GM23338 (cell line): Measurements from ENCODE around the gene FAM200C. TPM values are rescaled to one million over a fixed set of nuclear protein-coding genes. Genes with fewer than 3 reads are reported as not detected.

Experiments used
- ATAC-seq: fragments of 200-7000 bp; cut with Tn5 transposase; 3 replicates; pipeline ENCODE4 v1.9.1; 2020
- DNase-seq: peaks from one replicate; pipeline ENCODE4 v3.0.0-alpha.2; 2015; ENCODE audit warnings: low spot score
- H2AFZ ChIP-seq: fragments of 200-600 bp; sonication (generic); 2 replicates; pipeline ENCODE4 v1.8.0; 2016; ENCODE audit warnings: antibody characterized with exemption, mild to moderate bottlenecking, moderate library complexity
- H3F3A ChIP-seq: fragments of 200-600 bp; sonication (generic); replicated peaks from 2 replicates; pipeline ENCODE4 v1.8.0; 2017; ENCODE audit warnings: antibody characterized with exemption, mixed run types, low read depth
- H3K27ac ChIP-seq: fragments of 200-600 bp; sonication (generic); 2 replicates; pipeline ENCODE4 v1.6.1; 2016; ENCODE audit warnings: low read depth
- H3K27me3 ChIP-seq: fragments of 200-600 bp; sonication (generic); 2 replicates; pipeline ENCODE4 v1.8.0; 2016; ENCODE audit warnings: mild to moderate bottlenecking, mixed run types, moderate library complexity; ENCODE audit not compliant: insufficient read depth
- H3K36me3 ChIP-seq: fragments of 200-600 bp; sonication (generic); 2 replicates; pipeline ENCODE4 v1.8.0; 2016; ENCODE audit warnings: mild to moderate bottlenecking; ENCODE audit not compliant: insufficient read depth
- H3K4me1 ChIP-seq: fragments of 200-600 bp; sonication (generic); 2 replicates; pipeline ENCODE4 v1.8.0; 2016; ENCODE audit warnings: mild to moderate bottlenecking, moderate library complexity; ENCODE audit not compliant: insufficient read depth
- H3K4me2 ChIP-seq: fragments of 200-600 bp; sonication (generic); 2 replicates; pipeline ENCODE4 v1.7.1; 2017; ENCODE audit warnings: mixed run types
- H3K4me3 ChIP-seq: fragments of 200-600 bp; sonication (generic); 2 replicates; pipeline ENCODE4 v1.6.1; 2016; ENCODE audit warnings: mixed run types
- H3K79me2 ChIP-seq: fragments of 200-600 bp; sonication (generic); replicated peaks from 2 replicates; pipeline ENCODE4 v1.8.0; 2017; ENCODE audit warnings: mild to moderate bottlenecking; ENCODE audit not compliant: insufficient read depth
- H3K9me2 ChIP-seq: fragments of 200-600 bp; sonication (generic); 2 replicates; pipeline ENCODE4 v1.8.0; 2017; ENCODE audit not compliant: insufficient read depth
- H4K20me1 ChIP-seq: fragments of 200-600 bp; sonication (generic); replicated peaks from 2 replicates; pipeline ENCODE4 v1.8.0; 2017; ENCODE audit warnings: mild to moderate bottlenecking; ENCODE audit not compliant: insufficient read depth
- H3K27ac Mint-ChIP-seq: 2 replicates; pipeline ENCODE4 v1.8.0; 2020; ENCODE audit warnings: inconsistent platforms, mild to moderate bottlenecking, moderate library complexity, mixed read lengths
- H3K27me3 Mint-ChIP-seq: 3 replicates; pipeline ENCODE4 v1.8.0; 2022; ENCODE audit warnings: low read depth, mild to moderate bottlenecking, moderate library complexity, mixed read lengths, inconsistent platforms; ENCODE audit not compliant: insufficient read depth, poor library complexity
- H3K36me3 Mint-ChIP-seq: 3 replicates; pipeline ENCODE4 v1.8.0; 2021; ENCODE audit warnings: low read depth, mild to moderate bottlenecking, inconsistent platforms, moderate library complexity, mixed read lengths
- H3K4me1 Mint-ChIP-seq: 3 replicates; pipeline ENCODE4 v1.8.0; 2020; ENCODE audit warnings: mild to moderate bottlenecking, inconsistent platforms, mixed read lengths
- H3K4me3 Mint-ChIP-seq: 3 replicates; pipeline ENCODE4 v1.8.0; 2021; ENCODE audit warnings: moderate library complexity, mild to moderate bottlenecking, inconsistent platforms, mixed read lengths
- H3K9me3 Mint-ChIP-seq: 3 replicates; pipeline ENCODE4 v1.8.0; 2020; ENCODE audit warnings: moderate library complexity, mild to moderate bottlenecking, inconsistent platforms, mixed read lengths
- CREB1 ChIP-seq: fragments of 250-450 bp; sonication (Bioruptor Pico); IDR thresholded peaks from 2 replicates; pipeline ENCODE4 v1.5.0; 2020; ENCODE audit warnings: low read depth, mild to moderate bottlenecking, moderate library complexity
- EZH2 ChIP-seq: fragments of 200-600 bp; sonication (generic); IDR thresholded peaks from one replicate; pipeline ENCODE4 v1.8.0; 2017; ENCODE audit warnings: antibody characterized with exemption, mild to moderate bottlenecking, low read depth; ENCODE audit not compliant: unreplicated experiment
- EZH2phosphoT487 ChIP-seq: fragments of 200-600 bp; sonication (generic); IDR thresholded peaks from one replicate; pipeline ENCODE4 v1.8.1; 2018; ENCODE audit warnings: antibody characterized with exemption; ENCODE audit not compliant: unreplicated experiment
- JUNB ChIP-seq: IDR thresholded peaks from one replicate; pipeline ENCODE4 v1.6.1; 2016; ENCODE audit warnings: antibody characterized with exemption; ENCODE audit not compliant: unreplicated experiment
- NANOG ChIP-seq: IDR thresholded peaks from 2 replicates; pipeline ENCODE4 v1.6.1; 2016; ENCODE audit warnings: antibody characterized with exemption, borderline replicate concordance
- POLR2AphosphoS5 ChIP-seq: IDR thresholded peaks from 2 replicates; pipeline ENCODE4 v1.6.1; 2016; ENCODE audit warnings: antibody characterized with exemption, low read depth
- STAT1 ChIP-seq: IDR thresholded peaks from one replicate; pipeline ENCODE4 v1.6.1; 2016; ENCODE audit warnings: antibody characterized with exemption; ENCODE audit not compliant: unreplicated experiment
- ZNF114 ChIP-seq: fragments of 250-450 bp; sonication (Bioruptor Pico); IDR thresholded peaks from 2 replicates; pipeline ENCODE4 v1.5.0; 2020; ENCODE audit warnings: mild to moderate bottlenecking, moderate library complexity
- ZNF331 ChIP-seq: fragments of 250-450 bp; sonication (Bioruptor Pico); IDR thresholded peaks from 2 replicates; pipeline ENCODE4 v1.5.0; 2020; ENCODE audit warnings: low read depth, mild to moderate bottlenecking, moderate library complexity
- polyA plus RNA-seq: library from polyadenylated mRNA; unstranded; fragments of >200 nt; fragmentation: Nextera tagmentation; extraction: Ambion mirVana; gene quantifications from 2 replicates; pipeline ENCODE4 v1.2.1, GENCODE V29; 2016
- total RNA-seq: library from RNA; depleted of rRNA; stranded (reverse); fragments of >200 nt; shearing (Covaris generic); gene quantifications from 2 replicates; pipeline ENCODE4 v1.2.3, GENCODE V29; 2014
- TF ChIP-seq, protein P1 (sequence below): IDR thresholded peaks from 2 replicates; pipeline ENCODE4 v1.6.1; 2016; ENCODE audit warnings: antibody characterized with exemption
- TF ChIP-seq, protein P2 (sequence below): fragments of 250-450 bp; sonication (Bioruptor Pico); IDR thresholded peaks from 2 replicates; pipeline ENCODE4 v1.5.0; 2020; ENCODE audit warnings: mild to moderate bottlenecking, moderate library complexity
- TF ChIP-seq, protein P3 (sequence below): IDR thresholded peaks from one replicate; pipeline ENCODE4 v1.6.1; 2018; ENCODE audit warnings: antibody characterized with exemption; ENCODE audit not compliant: unreplicated experiment
- TF ChIP-seq, protein P4 (sequence below), 2 experiments: fragments of 200-600 bp in 1 of 2; sonication (generic) in 1 of 2; conservative IDR thresholded peaks; 2 replicates each; pipeline versions ENCODE4 v1.5.1 to v1.6.1; 2016 to 2017; ENCODE audit warnings: antibody characterized with exemption in 2 of 2, low read depth in 2 of 2, mild to moderate bottlenecking in 2 of 2, moderate library complexity in 1 of 2

FAM200C gene
- total and polyA plus RNA-seq, 2 experiments from 2014 or later, result 4.6 to 6.9 TPM

DNA sequence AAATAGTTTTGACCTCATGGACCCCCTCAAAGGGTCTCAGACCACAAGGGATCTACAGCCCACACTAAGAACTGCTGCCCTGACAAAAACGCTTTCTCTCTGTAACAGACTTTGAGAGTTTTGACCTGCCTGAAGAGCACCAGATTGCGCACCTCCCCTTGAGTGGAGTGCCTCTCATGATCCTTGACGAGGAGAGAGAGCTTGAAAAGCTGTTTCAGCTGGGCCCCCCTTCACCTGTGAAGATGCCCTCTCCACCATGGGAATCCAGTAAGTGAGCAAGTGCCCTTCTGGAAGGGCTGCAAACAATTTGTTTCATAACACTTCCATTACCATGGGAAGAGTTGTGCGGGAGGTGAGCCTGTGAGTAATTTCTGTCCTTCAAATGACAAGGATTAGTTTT, 27.8 kb upstream of the FAM200C start:
- H3K27ac ChIP-seq, result no peak overlapping the region
- H2AFZ ChIP-seq, result no peak overlapping the region
- Mint-ChIP-seq H3K4me3 (no peak overlapping the region), H3K4me1 (peaks cover 15% of the 10 kb centered on the region), H3K9me3 (no peaks in the 10 kb centered on the region), H3K27me3 (no peaks in the 10 kb centered on the region), H3K36me3 (peaks cover 59% of the 10 kb centered on the region), H3K27ac (no peak overlapping the region)
- H3F3A ChIP-seq, result no peaks in the 10 kb centered on the region
- H3K79me2 ChIP-seq, result peaks cover 22% of the 10 kb centered on the region
- no peak overlapping the region for H3K4me3 ChIP-seq
- no peaks in the 10 kb centered on the region for H3K9me2 ChIP-seq
- no peak overlapping the region for H3K4me2 ChIP-seq
- TF ChIP-seq JUNB (no peak), CREB1 (CRISPR knock-in tag) (no peak), EZH2 (no peak), POLR2AphosphoS5 (no peak), ZNF331 (CRISPR knock-in tag) (no peak), NANOG (no peak), ZNF114 (CRISPR knock-in tag) (no peak), STAT1 (no peak), EZH2phosphoT487 (no peak)
- TF ChIP-seq, protein P1, sequence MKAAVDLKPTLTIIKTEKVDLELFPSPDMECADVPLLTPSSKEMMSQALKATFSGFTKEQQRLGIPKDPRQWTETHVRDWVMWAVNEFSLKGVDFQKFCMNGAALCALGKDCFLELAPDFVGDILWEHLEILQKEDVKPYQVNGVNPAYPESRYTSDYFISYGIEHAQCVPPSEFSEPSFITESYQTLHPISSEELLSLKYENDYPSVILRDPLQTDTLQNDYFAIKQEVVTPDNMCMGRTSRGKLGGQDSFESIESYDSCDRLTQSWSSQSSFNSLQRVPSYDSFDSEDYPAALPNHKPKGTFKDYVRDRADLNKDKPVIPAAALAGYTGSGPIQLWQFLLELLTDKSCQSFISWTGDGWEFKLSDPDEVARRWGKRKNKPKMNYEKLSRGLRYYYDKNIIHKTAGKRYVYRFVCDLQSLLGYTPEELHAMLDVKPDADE, result no peak
- TF ChIP-seq, protein P2, sequence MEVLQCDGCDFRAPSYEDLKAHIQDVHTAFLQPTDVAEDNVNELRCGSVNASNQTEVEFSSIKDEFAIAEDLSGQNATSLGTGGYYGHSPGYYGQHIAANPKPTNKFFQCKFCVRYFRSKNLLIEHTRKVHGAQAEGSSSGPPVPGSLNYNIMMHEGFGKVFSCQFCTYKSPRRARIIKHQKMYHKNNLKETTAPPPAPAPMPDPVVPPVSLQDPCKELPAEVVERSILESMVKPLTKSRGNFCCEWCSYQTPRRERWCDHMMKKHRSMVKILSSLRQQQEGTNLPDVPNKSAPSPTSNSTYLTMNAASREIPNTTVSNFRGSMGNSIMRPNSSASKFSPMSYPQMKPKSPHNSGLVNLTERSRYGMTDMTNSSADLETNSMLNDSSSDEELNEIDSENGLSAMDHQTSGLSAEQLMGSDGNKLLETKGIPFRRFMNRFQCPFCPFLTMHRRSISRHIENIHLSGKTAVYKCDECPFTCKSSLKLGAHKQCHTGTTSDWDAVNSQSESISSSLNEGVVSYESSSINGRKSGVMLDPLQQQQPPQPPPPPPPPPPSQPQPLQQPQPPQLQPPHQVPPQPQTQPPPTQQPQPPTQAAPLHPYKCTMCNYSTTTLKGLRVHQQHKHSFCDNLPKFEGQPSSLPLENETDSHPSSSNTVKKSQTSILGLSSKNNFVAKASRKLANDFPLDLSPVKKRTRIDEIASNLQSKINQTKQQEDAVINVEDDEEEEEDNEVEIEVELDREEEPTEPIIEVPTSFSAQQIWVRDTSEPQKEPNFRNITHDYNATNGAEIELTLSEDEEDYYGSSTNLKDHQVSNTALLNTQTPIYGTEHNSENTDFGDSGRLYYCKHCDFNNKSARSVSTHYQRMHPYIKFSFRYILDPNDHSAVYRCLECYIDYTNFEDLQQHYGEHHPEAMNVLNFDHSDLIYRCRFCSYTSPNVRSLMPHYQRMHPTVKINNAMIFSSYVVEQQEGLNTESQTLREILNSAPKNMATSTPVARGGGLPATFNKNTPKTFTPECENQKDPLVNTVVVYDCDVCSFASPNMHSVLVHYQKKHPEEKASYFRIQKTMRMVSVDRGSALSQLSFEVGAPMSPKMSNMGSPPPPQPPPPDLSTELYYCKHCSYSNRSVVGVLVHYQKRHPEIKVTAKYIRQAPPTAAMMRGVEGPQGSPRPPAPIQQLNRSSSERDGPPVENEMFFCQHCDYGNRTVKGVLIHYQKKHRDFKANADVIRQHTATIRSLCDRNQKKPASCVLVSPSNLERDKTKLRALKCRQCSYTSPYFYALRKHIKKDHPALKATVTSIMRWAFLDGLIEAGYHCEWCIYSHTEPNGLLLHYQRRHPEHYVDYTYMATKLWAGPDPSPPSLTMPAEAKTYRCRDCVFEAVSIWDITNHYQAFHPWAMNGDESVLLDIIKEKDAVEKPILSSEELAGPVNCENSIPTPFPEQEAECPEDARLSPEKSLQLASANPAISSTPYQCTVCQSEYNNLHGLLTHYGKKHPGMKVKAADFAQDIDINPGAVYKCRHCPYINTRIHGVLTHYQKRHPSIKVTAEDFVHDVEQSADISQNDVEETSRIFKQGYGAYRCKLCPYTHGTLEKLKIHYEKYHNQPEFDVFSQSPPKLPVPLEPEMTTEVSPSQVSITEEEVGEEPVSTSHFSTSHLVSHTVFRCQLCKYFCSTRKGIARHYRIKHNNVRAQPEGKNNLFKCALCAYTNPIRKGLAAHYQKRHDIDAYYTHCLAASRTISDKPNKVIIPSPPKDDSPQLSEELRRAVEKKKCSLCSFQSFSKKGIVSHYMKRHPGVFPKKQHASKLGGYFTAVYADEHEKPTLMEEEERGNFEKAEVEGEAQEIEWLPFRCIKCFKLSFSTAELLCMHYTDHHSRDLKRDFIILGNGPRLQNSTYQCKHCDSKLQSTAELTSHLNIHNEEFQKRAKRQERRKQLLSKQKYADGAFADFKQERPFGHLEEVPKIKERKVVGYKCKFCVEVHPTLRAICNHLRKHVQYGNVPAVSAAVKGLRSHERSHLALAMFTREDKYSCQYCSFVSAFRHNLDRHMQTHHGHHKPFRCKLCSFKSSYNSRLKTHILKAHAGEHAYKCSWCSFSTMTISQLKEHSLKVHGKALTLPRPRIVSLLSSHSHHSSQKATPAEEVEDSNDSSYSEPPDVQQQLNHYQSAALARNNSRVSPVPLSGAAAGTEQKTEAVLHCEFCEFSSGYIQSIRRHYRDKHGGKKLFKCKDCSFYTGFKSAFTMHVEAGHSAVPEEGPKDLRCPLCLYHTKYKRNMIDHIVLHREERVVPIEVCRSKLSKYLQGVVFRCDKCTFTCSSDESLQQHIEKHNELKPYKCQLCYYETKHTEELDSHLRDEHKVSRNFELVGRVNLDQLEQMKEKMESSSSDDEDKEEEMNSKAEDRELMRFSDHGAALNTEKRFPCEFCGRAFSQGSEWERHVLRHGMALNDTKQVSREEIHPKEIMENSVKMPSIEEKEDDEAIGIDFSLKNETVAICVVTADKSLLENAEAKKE (CRISPR knock-in tag), result no peak
- TF ChIP-seq, protein P3, sequence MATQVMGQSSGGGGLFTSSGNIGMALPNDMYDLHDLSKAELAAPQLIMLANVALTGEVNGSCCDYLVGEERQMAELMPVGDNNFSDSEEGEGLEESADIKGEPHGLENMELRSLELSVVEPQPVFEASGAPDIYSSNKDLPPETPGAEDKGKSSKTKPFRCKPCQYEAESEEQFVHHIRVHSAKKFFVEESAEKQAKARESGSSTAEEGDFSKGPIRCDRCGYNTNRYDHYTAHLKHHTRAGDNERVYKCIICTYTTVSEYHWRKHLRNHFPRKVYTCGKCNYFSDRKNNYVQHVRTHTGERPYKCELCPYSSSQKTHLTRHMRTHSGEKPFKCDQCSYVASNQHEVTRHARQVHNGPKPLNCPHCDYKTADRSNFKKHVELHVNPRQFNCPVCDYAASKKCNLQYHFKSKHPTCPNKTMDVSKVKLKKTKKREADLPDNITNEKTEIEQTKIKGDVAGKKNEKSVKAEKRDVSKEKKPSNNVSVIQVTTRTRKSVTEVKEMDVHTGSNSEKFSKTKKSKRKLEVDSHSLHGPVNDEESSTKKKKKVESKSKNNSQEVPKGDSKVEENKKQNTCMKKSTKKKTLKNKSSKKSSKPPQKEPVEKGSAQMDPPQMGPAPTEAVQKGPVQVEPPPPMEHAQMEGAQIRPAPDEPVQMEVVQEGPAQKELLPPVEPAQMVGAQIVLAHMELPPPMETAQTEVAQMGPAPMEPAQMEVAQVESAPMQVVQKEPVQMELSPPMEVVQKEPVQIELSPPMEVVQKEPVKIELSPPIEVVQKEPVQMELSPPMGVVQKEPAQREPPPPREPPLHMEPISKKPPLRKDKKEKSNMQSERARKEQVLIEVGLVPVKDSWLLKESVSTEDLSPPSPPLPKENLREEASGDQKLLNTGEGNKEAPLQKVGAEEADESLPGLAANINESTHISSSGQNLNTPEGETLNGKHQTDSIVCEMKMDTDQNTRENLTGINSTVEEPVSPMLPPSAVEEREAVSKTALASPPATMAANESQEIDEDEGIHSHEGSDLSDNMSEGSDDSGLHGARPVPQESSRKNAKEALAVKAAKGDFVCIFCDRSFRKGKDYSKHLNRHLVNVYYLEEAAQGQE, result no peak
- TF ChIP-seq, protein P4, sequence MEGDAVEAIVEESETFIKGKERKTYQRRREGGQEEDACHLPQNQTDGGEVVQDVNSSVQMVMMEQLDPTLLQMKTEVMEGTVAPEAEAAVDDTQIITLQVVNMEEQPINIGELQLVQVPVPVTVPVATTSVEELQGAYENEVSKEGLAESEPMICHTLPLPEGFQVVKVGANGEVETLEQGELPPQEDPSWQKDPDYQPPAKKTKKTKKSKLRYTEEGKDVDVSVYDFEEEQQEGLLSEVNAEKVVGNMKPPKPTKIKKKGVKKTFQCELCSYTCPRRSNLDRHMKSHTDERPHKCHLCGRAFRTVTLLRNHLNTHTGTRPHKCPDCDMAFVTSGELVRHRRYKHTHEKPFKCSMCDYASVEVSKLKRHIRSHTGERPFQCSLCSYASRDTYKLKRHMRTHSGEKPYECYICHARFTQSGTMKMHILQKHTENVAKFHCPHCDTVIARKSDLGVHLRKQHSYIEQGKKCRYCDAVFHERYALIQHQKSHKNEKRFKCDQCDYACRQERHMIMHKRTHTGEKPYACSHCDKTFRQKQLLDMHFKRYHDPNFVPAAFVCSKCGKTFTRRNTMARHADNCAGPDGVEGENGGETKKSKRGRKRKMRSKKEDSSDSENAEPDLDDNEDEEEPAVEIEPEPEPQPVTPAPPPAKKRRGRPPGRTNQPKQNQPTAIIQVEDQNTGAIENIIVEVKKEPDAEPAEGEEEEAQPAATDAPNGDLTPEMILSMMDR (conservative IDR thresholded peaks at IDR 0.05; ENCODE audit: low read depth in 2 of 2), result no peak
- no peak for ATAC-seq
- peaks cover 51% of the 10 kb centered on the region for H3K36me3 ChIP-seq
- DNase-seq, result no peak
- 0 out of 2 replicates have a peak, but pooled peaks cover 4% of the 10 kb centered on the region for H3K4me1 ChIP-seq
- H4K20me1 ChIP-seq, result no peaks in the 10 kb centered on the region
- H3K27me3 ChIP-seq, result no peaks in the 10 kb centered on the region
